Osteoblast (primary cell): ENCODE data around the gene SHISA6. TPM values are rescaled to one million over a fixed set of nuclear protein-coding genes. Genes with fewer than 3 reads are reported as not detected.

Experiments used
- DNase-seq: peaks from one replicate; pipeline ENCODE4 v3.0.0; 2011; ENCODE audit warnings: low spot score, mixed read lengths; ENCODE audit not compliant: insufficient read length; ENCODE audit errors: missing footprints
- H2AFZ ChIP-seq: 2 replicates; pipeline ENCODE4 v1.6.0; 2011; ENCODE audit warnings: mild to moderate bottlenecking, low read length
- H3K27ac ChIP-seq: 2 replicates; pipeline ENCODE4 v1.5.1; 2011; ENCODE audit warnings: mild to moderate bottlenecking, low read depth, low read length, moderate library complexity
- H3K27me3 ChIP-seq: 2 replicates; pipeline ENCODE4 v1.6.0; 2012; ENCODE audit warnings: mild to moderate bottlenecking, control low read depth, inconsistent platforms, low read length, moderate library complexity; ENCODE audit not compliant: insufficient read depth
- H3K36me3 ChIP-seq: 2 replicates; pipeline ENCODE4 v1.5.1; 2011; ENCODE audit warnings: mild to moderate bottlenecking, low read length, control low read depth, moderate library complexity; ENCODE audit not compliant: insufficient read depth
- H3K4me1 ChIP-seq: 2 replicates; pipeline ENCODE4 v1.5.1; 2011; ENCODE audit warnings: mild to moderate bottlenecking, low read length, control low read depth, moderate library complexity; ENCODE audit not compliant: insufficient read depth
- H3K4me2 ChIP-seq: 2 replicates; pipeline ENCODE4 v1.6.0; 2011; ENCODE audit warnings: mild to moderate bottlenecking, low read length; ENCODE audit not compliant: insufficient read depth
- H3K4me3 ChIP-seq: fragments of 200-600 bp; sonication (generic); 3 replicates; pipeline ENCODE4 v1.5.1; 2012; ENCODE audit warnings: mild to moderate bottlenecking, low read length, inconsistent platforms; ENCODE audit not compliant: insufficient read depth
- H3K79me2 ChIP-seq: 2 replicates; pipeline ENCODE4 v1.6.0; 2012; ENCODE audit warnings: mild to moderate bottlenecking, low read length, control low read depth, inconsistent platforms; ENCODE audit not compliant: insufficient read depth
- H3K9me3 ChIP-seq: 2 replicates; pipeline ENCODE4 v1.5.1; 2011; ENCODE audit warnings: low read depth, low read length, control low read depth
- H4K20me1 ChIP-seq: 2 replicates; pipeline ENCODE4 v1.6.0; 2012; ENCODE audit warnings: mild to moderate bottlenecking, low read length, control low read depth; ENCODE audit not compliant: insufficient read depth
- total RNA-seq: library from RNA; depleted of rRNA; stranded (reverse); fragments of >200 nt; gene quantifications from 2 replicates; pipeline ENCODE4 v1.2.3, GENCODE V29; 2012
- TF ChIP-seq, protein P1 (sequence below): IDR thresholded peaks from 2 replicates; pipeline ENCODE4 v1.5.1; 2011; ENCODE audit warnings: mild to moderate bottlenecking, low read depth, low read length, moderate library complexity; ENCODE audit errors: extremely low read depth

SHISA6 gene
- total RNA-seq, 1 donor = not detected

DNA sequence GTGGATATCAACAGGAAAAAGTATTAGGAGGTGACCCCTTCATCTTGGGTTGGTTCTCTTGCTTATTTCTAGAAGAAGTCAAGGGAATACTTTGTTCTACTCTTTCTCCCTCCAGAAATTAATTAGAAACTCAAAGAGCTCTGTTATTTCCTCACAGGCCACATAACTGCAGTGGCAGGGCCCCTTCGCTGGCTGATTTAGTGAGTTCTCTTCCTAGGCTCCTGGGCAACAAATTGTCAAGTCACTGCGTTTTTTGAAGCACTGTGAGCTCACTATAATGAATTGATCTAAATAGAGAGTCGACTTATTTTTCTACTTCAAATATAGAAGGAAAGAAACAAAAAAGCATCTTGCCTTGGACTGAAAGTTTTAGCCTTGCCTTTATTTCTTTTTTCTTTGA is 4.8 kb downstream of the SHISA6 start:
- Histone ChIP-seq H3K4me2 (no peak overlapping the region), H3K27ac (no peak overlapping the region), H3K36me3 (no peaks in the 10 kb centered on the region), H3K79me2 (no peaks in the 10 kb centered on the region), H4K20me1 (no peaks in the 10 kb centered on the region), H3K27me3 (no peaks in the 10 kb centered on the region), H3K9me3 (no peaks in the 10 kb centered on the region), H2AFZ (no peak overlapping the region), H3K4me1 (no peaks in the 10 kb centered on the region), H3K4me3 (no peak overlapping the region)
- DNase-seq = no peak
- TF ChIP-seq, protein P1, sequence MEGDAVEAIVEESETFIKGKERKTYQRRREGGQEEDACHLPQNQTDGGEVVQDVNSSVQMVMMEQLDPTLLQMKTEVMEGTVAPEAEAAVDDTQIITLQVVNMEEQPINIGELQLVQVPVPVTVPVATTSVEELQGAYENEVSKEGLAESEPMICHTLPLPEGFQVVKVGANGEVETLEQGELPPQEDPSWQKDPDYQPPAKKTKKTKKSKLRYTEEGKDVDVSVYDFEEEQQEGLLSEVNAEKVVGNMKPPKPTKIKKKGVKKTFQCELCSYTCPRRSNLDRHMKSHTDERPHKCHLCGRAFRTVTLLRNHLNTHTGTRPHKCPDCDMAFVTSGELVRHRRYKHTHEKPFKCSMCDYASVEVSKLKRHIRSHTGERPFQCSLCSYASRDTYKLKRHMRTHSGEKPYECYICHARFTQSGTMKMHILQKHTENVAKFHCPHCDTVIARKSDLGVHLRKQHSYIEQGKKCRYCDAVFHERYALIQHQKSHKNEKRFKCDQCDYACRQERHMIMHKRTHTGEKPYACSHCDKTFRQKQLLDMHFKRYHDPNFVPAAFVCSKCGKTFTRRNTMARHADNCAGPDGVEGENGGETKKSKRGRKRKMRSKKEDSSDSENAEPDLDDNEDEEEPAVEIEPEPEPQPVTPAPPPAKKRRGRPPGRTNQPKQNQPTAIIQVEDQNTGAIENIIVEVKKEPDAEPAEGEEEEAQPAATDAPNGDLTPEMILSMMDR = no peak

DNA sequence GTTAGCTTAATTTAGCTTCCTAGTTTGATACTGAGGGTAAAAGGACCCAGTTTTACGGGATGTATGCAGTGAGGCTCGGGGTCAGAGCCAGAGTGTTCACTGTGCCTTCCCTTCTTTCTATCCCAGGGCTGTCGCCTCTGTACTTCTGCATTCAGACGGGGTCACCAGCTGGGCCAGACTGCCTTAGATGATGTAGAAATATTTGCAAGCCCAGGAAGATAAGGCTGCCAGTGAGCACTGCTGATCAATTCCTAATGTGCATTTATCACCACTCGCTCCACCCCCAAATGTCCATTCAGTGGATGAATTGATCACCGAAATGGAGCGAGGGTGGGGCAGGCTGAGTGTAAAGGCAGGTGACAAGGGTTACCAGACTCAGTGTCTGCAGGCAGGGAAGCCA is 9.1 kb downstream of the SHISA6 start:
- H4K20me1 ChIP-seq = no peaks in the 10 kb centered on the region
- no peak overlapping the region for H2AFZ ChIP-seq
- H3K27me3 ChIP-seq = no peaks in the 10 kb centered on the region
- no peak overlapping the region for H3K27ac ChIP-seq
- H3K4me2 ChIP-seq = no peak overlapping the region
- DNase-seq = no peak
- no peaks in the 10 kb centered on the region for H3K9me3 ChIP-seq
- TF ChIP-seq, protein P1 = no peak
- H3K4me3 ChIP-seq = no peak overlapping the region
- H3K36me3 ChIP-seq = no peaks in the 10 kb centered on the region
- no peaks in the 10 kb centered on the region for H3K79me2 ChIP-seq
- H3K4me1 ChIP-seq = no peaks in the 10 kb centered on the region

DNA sequence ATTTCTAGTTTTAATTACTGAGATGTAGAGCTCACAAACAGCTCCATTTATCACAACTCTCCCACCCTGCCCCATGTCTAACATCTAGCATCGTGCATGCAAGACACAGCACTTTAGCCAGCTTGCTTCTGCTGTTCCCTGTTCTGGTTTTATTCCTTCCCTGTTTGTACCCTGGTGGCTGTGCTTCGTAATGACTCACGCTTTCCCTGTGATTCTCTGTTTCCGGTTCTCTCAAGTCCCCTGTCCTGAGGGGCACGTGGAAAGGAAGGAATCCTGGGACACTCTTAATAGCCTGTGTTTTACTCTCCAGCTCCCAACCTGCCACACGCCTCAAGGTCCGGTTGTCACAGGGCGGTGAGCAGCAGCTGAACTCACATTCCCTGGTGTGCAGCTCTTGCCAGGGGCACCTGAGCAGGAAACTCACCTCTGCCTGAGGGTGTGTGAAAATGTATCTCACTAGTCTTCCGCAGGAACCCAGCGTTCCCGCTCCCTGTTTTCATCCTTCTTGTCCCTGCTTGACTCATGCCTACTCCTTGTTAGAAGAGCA is 10.6 kb downstream of the SHISA6 start:
- no peaks in the 10 kb centered on the region for H3K27me3 ChIP-seq
- H3K9me3 ChIP-seq = no peaks in the 10 kb centered on the region
- H3K4me2 ChIP-seq = no peak overlapping the region
- no peaks in the 10 kb centered on the region for H3K4me1 ChIP-seq
- H3K79me2 ChIP-seq = no peaks in the 10 kb centered on the region
- H4K20me1 ChIP-seq = no peaks in the 10 kb centered on the region
- no peak overlapping the region for H3K27ac ChIP-seq
- H2AFZ ChIP-seq = no peak overlapping the region
- TF ChIP-seq, protein P1 = no peak
- no peak overlapping the region for H3K4me3 ChIP-seq
- no peaks in the 10 kb centered on the region for H3K36me3 ChIP-seq
- DNase-seq = no peak

DNA sequence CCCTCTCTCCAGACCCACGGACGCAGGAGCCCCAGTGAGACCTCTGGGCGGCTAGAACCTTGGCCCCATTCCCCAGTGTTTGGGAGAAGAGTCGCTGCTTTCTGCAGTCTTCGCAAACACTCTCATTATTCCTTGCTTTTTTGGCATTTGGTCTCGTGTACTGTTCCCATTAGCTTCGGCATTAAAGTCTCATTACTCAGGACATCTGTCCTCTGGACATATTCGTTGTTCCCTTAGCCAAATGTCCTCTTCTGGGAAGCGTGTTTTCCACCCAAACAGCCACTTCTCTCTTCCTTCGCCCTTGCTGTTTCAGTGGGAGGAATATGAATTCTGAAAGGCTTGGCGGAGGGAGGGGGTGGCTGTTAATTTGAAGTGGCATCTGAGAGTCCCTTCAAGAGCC is 11.1 kb downstream of the SHISA6 start:
- Histone ChIP-seq H3K27ac (no peak overlapping the region), H3K4me1 (no peaks in the 10 kb centered on the region), H4K20me1 (no peaks in the 10 kb centered on the region), H3K36me3 (no peaks in the 10 kb centered on the region), H3K9me3 (no peaks in the 10 kb centered on the region), H3K4me2 (no peak overlapping the region), H3K4me3 (no peak overlapping the region), H3K79me2 (no peaks in the 10 kb centered on the region), H2AFZ (no peak overlapping the region), H3K27me3 (no peaks in the 10 kb centered on the region)
- TF ChIP-seq, protein P1 = no peak
- no peak for DNase-seq
